ENCODE results near the gene GALNTL6.
"Not testable (repeated sequence)": the region's sequence is repeated elsewhere in the genome, so short reads cannot be mapped to it uniquely, and the experiment has no call there.

The GALNTL6 gene

DNA sequence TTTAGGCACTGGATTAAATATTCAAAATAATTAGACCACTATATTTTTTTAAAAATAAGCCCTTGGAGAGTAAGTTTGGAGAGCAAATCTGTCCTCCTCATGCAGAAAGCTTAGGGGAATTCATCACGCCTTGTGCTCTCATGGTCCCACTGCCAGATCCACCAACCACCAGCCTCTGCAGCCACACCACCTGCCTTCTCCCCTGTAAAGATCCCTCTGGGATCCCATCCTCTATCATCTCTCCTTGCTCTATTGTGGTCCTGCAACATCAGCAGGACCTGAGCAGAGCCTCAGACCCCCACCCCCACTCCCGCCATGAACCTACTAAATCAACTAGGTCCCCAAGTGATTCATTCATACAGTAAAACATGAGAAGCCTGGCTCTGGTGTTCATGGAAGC, 872.8 kb downstream of the GALNTL6 start:
- no peak for DNase-seq

DNA sequence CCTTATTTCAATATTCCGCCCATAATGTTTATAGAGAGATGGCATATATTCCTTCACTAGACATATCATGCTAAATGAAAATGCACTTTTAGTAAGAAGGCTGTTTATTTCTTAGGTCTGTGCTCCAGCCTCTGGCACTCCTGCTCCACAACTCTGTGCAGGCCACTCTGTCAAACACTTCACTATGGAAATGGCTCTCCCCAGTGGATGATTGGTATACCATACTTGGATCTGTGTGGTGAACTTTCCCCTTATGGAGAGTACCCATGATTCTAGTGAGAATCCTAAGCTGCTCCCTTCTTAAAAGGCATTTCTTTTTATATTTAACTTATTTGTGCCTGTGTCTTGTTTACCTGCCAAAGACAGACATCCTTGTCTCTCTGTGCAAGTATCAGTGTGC, 875.3 kb downstream of the GALNTL6 start:
- DNase-seq: no peak

- DNase-seq: no peak
Measured at GRCh38 chr4:172691552-172691951, 878.3 kb downstream of the GALNTL6 start.

DNA sequence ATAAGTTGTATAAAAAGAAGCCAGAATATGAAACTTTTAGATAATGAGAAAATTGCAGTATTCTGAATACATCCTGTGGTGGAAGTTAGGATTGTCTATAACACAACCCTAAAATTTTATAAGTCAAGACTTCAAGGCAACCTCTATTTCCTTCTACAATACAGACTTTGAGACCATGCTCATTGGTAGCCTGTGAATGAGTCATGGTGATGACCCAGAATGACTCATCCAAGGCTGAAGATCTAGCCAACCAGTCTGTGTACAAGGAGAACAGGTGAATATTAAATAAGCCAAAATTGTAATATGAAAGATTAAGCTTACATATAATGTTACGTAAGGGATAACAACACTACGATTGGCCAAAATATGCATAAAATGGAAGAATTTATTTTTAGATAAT, 879.5 kb downstream of the GALNTL6 start:
- no peak for DNase-seq

DNA sequence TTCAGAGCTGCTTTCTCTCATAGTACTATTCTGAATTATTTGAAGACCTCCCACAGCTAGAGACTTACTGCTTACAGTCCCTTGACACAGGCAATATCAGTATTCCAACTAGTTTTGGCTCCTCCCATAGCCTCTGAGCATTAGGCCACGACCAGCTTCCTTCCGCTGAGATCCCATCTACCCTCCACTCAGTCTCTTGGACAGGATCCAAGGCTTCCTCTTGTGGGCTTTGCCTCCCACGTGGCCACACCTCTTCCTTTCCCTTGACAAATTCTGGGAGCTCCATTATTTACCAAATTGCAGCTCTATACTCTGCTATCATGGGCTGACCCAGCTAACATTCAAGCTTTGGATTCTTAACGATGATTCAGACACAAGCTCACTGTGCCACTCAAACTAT, 885.1 kb downstream of the GALNTL6 start:
- no peak for DNase-seq

DNA sequence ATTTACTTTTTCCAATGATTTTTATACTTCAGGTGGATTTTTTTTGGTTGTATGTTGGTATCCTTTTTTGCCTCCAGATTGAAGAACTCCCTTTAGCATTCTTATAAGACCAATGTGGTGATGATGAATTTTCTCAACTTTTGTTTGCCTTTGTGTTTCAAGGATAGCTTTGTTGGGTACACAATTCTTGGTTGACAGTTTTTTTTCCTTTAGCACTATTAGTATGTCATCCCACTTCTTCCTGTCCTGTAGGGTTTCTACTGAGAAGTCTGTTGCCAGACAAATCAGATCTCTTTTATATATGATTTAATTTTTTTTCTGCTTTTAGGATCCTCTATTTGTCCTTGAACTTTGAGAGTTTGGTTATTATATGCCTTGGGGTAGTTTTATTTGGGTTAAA, 892.4 kb downstream of the GALNTL6 start:
- no peak for DNase-seq

GRCh38 chr4:172706000-172706399, 892.8 kb downstream of the GALNTL6 start:
- no peak for DNase-seq

- peak; percentile 87 for DNase-seq
Measured at GRCh38 chr4:172707622-172708021, 894.4 kb downstream of the GALNTL6 start.

- peak; percentile 7 for DNase-seq
Measured at GRCh38 chr4:172708184-172708583, 895.0 kb downstream of the GALNTL6 start.

GRCh38 chr4:172709376-172709775, 896.2 kb downstream of the GALNTL6 start:
- peak; percentile 60 for DNase-seq

- no peak for DNase-seq
Measured at GRCh38 chr4:172716291-172716690, 903.1 kb downstream of the GALNTL6 start.

DNA sequence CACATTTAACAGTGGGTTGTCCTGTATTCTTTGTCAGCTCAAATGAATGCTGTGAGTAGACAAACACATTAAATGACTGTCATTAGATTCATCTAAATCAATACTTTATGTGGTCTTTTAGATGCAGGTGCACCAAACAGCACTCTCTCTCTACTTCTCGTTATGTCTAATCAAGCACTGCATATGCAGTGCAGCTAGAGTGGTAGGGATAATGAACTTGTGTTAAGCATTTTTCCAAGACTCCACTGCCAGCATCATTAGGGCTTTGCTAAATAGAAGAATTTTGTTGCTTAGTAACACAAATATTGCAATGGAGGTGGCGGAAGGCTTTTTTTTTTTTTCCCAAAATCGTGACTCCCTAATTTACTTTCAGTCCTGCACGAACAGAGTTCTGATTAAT, 908.5 kb downstream of the GALNTL6 start:
- peak; percentile 72 for DNase-seq

- no peak for DNase-seq
Measured at GRCh38 chr4:172725581-172725980, 912.4 kb downstream of the GALNTL6 start.

GRCh38 chr4:172726001-172726423, 912.8 kb downstream of the GALNTL6 start:
- no peak for DNase-seq

GRCh38 chr4:172727631-172728030, 914.4 kb downstream of the GALNTL6 start:
- DNase-seq: no peak

- DNase-seq: not testable (repeated sequence)
Measured at GRCh38 chr4:172733645-172734044, 920.4 kb downstream of the GALNTL6 start.

DNA sequence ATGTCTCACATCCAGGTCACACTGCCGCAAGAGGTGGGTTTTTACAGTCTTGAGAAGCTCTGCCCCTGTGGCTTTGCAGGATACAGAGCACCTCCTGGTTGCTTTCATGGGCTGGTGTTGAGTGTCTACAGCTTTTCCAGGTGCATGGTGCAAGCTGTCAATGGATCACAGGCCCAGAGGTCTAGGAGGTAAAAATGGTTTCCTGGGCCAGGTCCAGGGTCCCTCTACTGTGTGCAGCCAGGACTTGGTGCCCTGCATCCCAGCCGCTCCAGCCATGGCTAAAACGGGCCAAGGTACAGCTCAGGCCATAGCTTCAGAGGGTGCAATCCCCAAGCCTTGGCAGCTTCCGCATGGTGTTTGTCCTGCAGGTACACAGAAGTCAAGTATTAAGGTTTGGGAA, 921.4 kb downstream of the GALNTL6 start:
- no peak for DNase-seq

- DNase-seq: no peak
Measured at GRCh38 chr4:172736046-172736445, 922.8 kb downstream of the GALNTL6 start.

GRCh38 chr4:172740434-172740833, 927.2 kb downstream of the GALNTL6 start:
- no peak for DNase-seq

GRCh38 chr4:172750910-172751309, 937.7 kb downstream of the GALNTL6 start:
- DNase-seq: no peak

GRCh38 chr4:172751550-172751949, 938.3 kb downstream of the GALNTL6 start:
- DNase-seq: no peak

DNA sequence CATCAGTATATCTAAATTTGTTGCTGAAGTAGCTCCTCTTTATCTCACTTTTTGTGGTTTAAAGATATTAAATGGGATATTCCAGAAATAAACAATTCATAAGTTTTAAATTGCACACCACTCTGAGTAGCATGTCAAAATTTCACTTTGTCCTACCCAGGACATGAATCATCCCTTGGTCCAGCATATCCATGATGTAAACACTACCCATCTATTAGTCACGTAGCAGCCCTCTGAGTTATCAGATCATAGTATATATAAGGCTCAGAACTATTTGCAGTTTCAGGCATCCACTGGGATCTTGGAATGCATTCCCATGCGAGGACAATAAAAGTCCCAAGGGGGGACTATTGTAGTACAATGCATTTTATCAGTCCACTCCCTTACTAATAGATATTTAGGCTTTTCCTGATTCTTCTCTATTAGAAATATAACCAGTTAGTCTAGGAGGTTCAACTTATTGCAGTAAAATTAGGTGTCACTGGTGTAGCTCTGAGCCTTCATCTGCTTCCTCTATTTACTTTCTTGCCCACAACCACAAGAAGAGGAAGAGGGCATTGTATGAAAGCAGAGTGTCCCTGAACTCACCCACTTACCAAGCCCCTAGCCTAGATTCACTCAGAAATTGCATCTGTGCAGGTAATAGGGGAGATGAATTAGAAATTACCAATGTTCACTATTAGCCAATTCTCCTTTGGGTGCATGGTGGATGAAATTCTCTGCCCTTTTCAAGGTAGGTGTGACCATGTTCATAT, 945.6 kb downstream of the GALNTL6 start:
- DNase-seq: no peak

- DNase-seq: no peak
Measured at GRCh38 chr4:172760512-172760911, 947.3 kb downstream of the GALNTL6 start.

DNA sequence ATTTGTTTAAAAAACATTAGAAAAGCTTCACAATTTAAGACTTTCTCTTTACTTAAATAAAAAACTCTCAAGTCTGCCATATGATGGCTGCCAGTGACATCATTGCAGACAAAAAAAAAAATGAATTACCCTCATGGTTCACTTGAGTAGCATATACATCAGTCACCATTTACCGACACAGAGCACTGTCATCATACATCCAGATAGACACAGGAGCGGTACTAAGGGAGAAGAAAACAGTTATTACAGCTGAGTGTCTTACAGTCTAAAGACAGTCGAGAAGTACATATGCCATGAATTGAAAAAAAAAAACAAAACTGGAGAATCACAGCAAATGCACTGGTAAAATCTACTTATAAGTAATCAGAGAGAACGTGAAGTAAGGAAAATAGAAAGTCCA, 949.7 kb downstream of the GALNTL6 start:
- no peak for DNase-seq

DNA sequence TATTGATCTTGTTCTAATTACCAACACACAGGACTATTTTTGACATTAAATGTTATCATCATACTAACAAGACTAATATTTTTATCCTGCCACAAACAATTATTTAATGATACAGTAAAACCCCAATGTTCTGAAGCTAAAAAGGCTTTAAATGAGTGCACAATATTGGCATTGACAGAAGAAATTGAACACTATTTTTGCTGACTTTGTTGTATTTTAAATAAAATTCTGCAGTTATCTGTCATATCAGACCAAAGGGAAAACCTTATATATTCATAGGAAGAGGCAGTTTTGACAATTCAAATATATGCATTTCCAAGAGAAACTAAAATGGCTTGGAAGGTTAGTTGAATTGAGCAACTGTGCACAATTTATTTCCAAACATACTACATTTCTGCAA, 957.6 kb downstream of the GALNTL6 start:
- no peak for DNase-seq
